ENCODE results near the gene IL19. TPM values are rescaled to one million over a fixed set of nuclear protein-coding genes. Genes with fewer than 3 reads are reported as not detected.

IL19 gene
- total and polyA plus RNA-seq, 9 of the 15 experiments (the other 6 are each of a cell fraction or from before 2014, with no cell fraction given): not detected

DNA sequence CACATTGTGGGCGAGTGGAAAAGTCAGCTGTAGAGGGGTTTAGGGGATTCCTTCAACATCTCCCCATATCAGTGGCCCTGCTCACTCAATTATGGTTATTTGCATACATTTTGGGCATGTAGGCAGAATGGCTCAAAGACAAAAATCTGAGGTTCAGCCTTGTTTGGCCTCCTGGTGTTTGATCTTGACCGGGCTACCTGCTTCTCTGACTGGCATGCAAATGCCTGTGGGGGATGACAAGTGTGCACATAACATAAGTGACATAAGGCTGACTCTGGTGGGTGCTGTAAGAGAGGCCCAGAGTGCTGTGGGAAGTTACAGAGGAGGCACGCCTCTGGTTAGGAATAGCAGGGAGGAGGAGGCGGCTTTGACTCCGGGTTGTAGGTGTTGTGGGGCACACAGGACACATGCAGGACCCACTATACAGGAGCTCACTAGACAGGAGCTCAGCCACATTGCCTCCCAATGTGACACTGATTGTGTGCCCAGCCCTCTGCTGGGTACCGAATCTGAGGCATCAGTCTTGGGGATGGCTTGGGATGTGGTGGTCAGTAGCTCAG is 29.4 kb upstream of the IL19 start:
- H3K79me2 ChIP-seq (ENCODE audit: control insufficient read depth, insufficient read depth, low read length): no peaks in the 10 kb centered on the region
- no peak overlapping the region for H3K4me2 ChIP-seq (ENCODE audit: insufficient read depth, low read length)
- no peak overlapping the region for H2AFZ ChIP-seq (ENCODE audit: low read depth, low read length)
- no peaks in the 10 kb centered on the region for H3K9me3 ChIP-seq (replicated peaks; ENCODE audit: control insufficient read depth, insufficient read depth, low read depth, low read length)
- ChIA-PET POLR2A (interaction anchor here (0.7 to 0.8 kb wide), 2 partner anchors 72 to 167 kb away, joined by 3 read pairs; no protein-coding TSS in a partner anchor), CTCF (ENCODE audit: low intra/inter-chr PET ratio) (interaction anchor here (1.0 kb wide), 1 partner anchor 14 kb away, joined by 4 read pairs; no protein-coding TSS in a partner anchor)
- H4K20me1 ChIP-seq (replicated peaks; ENCODE audit: control insufficient read depth, insufficient read depth, low read length): peaks cover 21% of the 10 kb centered on the region
- WGBS (ENCODE audit: insufficient coverage, low coverage, missing lambda C conversion rate): 17% methylated on average over 6 of the region's 6 CpGs
- H3K4me3 ChIP-seq: no peak overlapping the region
- TF ChIP-seq POLR2A (conservative IDR thresholded peaks at IDR 0.05): peak; percentile 35; the same call in 1 of the 2 replicates
- TF ChIP-seq ZNF444 (CRISPR knock-in tag; IDR thresholded peaks at IDR 0.05): no peak
- intact Hi-C loops (cut with micrococcal nuclease): no loop called here
- no peak overlapping the region for H3K9ac ChIP-seq (ENCODE audit: insufficient read depth in 1 of 2, low read depth in 2 of 2, low read length in 2 of 2)
- in situ Hi-C loops (cut with MboI): no loop called here
- ATAC-seq (no peak), FAIRE-seq (no peak), DNase-seq (ENCODE audit: extremely low read depth in 1 of 4, low spot score in 3 of 4) (no peak)
- H3K27ac ChIP-seq (ENCODE audit: extremely low read depth, low read depth, low read length): no peak overlapping the region
- H3K4me1 ChIP-seq (replicated peaks in 1 of 2; ENCODE audit: control insufficient read depth in 2 of 2, insufficient read depth in 2 of 2, low read length in 2 of 2): peaks cover 3 to 6% of the 10 kb centered on the region in 2 experiments; a peak in 3 of 5 replicates
- H3K27me3 ChIP-seq (ENCODE audit: control insufficient read depth in 2 of 2, insufficient read depth in 2 of 2, low read length in 2 of 2): peaks cover 29 to 32% of the 10 kb centered on the region in 2 experiments
- no peaks in the 10 kb centered on the region for H3K36me3 ChIP-seq (ENCODE audit: control insufficient read depth, insufficient read depth, low read length)
- no TSS peak for BruUV-seq (replicated peaks)
- no peaks in the 10 kb centered on the region for H3K9me1 ChIP-seq (ENCODE audit: control insufficient read depth, insufficient read depth, low read length)

DNA sequence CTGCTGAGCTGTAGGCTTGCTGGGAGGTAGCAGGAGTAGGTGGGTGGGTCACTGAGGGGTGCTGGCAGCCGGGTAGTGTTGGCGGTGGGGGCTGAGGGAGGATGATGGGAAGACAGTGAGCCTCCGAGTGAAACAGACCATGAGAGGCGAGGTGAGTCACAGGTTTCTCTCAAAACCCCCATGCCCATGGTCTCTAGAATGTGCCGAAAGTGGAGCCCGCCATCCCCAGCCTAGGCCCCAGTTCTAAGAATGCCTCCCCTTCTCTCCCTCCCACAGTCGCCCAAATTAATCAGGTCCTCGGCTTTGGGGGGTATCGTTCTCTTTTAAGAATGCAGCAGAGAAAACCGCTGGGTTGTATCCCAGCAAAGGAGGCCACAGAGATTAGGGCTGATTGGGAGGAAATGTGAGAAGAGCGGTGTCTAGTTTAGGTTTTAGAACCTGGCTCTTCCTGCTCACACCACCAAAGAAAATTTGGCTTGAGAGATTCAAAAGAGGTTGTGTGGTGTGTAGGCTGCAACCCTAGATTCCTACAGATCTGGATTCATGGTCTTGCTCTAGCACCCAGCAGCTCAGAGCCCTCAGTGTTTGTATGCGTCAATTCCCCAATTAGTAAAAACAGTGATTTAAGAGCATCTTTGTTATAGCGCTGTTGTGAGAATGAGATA is 27.7 kb upstream of the IL19 start:
- no peaks in the 10 kb centered on the region for H3K79me2 ChIP-seq (ENCODE audit: control insufficient read depth, insufficient read depth, low read length)
- no peak overlapping the region for H3K4me2 ChIP-seq (ENCODE audit: insufficient read depth, low read length)
- intact Hi-C loops (cut with micrococcal nuclease) (no loop called here), in situ Hi-C loops (cut with MboI) (no loop called here)
- peaks cover 0 to 3% of the 10 kb centered on the region in 2 experiments; a peak in 1 of 5 replicates for H3K4me1 ChIP-seq (replicated peaks in 1 of 2; ENCODE audit: control insufficient read depth in 2 of 2, insufficient read depth in 2 of 2, low read length in 2 of 2)
- TF ChIP-seq ZNF79 (CRISPR knock-in tag; IDR thresholded peaks at IDR 0.05; ENCODE audit: low read depth) (no peak), ZNF766 (CRISPR knock-in tag; conservative IDR thresholded peaks at IDR 0.05) (no peak), IFI16 (CRISPR knock-in tag; IDR thresholded peaks at IDR 0.05) (no peak), CTBP1 (IDR thresholded peaks at IDR 0.05; ENCODE audit: borderline replicate concordance) (no peak), TARDBP (IDR thresholded peaks at IDR 0.05) (no peak), ZNF253 (CRISPR knock-in tag; conservative IDR thresholded peaks at IDR 0.05) (no peak), NEUROD1 (IDR thresholded peaks at IDR 0.05; ENCODE audit: borderline replicate concordance, low read depth, low read length, partially characterized antibody) (no peak), NCOA6 (IDR thresholded peaks at IDR 0.05) (no peak), ZNF408 (CRISPR knock-in tag; IDR thresholded peaks at IDR 0.05; ENCODE audit: low read depth) (no peak), ZNF121 (CRISPR knock-in tag; conservative IDR thresholded peaks at IDR 0.05) (no peak), PHF20 (IDR thresholded peaks at IDR 0.05; ENCODE audit: partially characterized antibody) (no peak), HNRNPL (IDR thresholded peaks at IDR 0.05; ENCODE audit: low read depth, low read length) (no peak)
- TF ChIP-seq, protein P1, sequence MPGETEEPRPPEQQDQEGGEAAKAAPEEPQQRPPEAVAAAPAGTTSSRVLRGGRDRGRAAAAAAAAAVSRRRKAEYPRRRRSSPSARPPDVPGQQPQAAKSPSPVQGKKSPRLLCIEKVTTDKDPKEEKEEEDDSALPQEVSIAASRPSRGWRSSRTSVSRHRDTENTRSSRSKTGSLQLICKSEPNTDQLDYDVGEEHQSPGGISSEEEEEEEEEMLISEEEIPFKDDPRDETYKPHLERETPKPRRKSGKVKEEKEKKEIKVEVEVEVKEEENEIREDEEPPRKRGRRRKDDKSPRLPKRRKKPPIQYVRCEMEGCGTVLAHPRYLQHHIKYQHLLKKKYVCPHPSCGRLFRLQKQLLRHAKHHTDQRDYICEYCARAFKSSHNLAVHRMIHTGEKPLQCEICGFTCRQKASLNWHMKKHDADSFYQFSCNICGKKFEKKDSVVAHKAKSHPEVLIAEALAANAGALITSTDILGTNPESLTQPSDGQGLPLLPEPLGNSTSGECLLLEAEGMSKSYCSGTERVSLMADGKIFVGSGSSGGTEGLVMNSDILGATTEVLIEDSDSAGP (CRISPR knock-in tag; IDR thresholded peaks at IDR 0.05): no peak
- H3K9ac ChIP-seq (ENCODE audit: insufficient read depth in 1 of 2, low read depth in 2 of 2, low read length in 2 of 2): peak overlapping the region in 1 of 2 experiments; percentile 2; a peak in 1 of 4 replicates
- no peak overlapping the region for H3K27ac ChIP-seq (ENCODE audit: extremely low read depth, low read depth, low read length)
- POLR2A ChIA-PET: interaction anchor here (1.0 kb wide), 1 partner anchor 13 kb away, joined by 4 read pairs; no protein-coding TSS in a partner anchor
- 6% methylated on average over 13 of the region's 13 CpGs for WGBS (ENCODE audit: insufficient coverage, low coverage, missing lambda C conversion rate)
- no TSS peak for BruUV-seq (replicated peaks)
- no peaks in the 10 kb centered on the region for H3K36me3 ChIP-seq (ENCODE audit: control insufficient read depth, insufficient read depth, low read length)
- DNase-seq (ENCODE audit: extremely low read depth in 1 of 4, low spot score in 3 of 4) (no peak), ATAC-seq (no peak), FAIRE-seq (no peak)
- no peaks in the 10 kb centered on the region for H3K9me1 ChIP-seq (ENCODE audit: control insufficient read depth, insufficient read depth, low read length)
- H4K20me1 ChIP-seq (replicated peaks; ENCODE audit: control insufficient read depth, insufficient read depth, low read length): peaks cover 12% of the 10 kb centered on the region
- H2AFZ ChIP-seq (ENCODE audit: low read depth, low read length): no peak overlapping the region
- CTCF ChIA-PET (ENCODE audit: low intra/inter-chr PET ratio): no interaction called here
- peaks cover 35 to 36% of the 10 kb centered on the region in 2 experiments for H3K27me3 ChIP-seq (ENCODE audit: control insufficient read depth in 2 of 2, insufficient read depth in 2 of 2, low read length in 2 of 2)
- no peaks in the 10 kb centered on the region for H3K9me3 ChIP-seq (replicated peaks; ENCODE audit: control insufficient read depth, insufficient read depth, low read depth, low read length)
- H3K4me3 ChIP-seq: no peak overlapping the region

Data from K562 (cell line).